ENCODE results near the gene OPRL1.

OPRL1 gene

GRCh38 chr20:64056889-64057627 lies 22.8 kb upstream of the OPRL1 start:
- no peak for DNase-seq (ENCODE audit: low spot score)

DNA sequence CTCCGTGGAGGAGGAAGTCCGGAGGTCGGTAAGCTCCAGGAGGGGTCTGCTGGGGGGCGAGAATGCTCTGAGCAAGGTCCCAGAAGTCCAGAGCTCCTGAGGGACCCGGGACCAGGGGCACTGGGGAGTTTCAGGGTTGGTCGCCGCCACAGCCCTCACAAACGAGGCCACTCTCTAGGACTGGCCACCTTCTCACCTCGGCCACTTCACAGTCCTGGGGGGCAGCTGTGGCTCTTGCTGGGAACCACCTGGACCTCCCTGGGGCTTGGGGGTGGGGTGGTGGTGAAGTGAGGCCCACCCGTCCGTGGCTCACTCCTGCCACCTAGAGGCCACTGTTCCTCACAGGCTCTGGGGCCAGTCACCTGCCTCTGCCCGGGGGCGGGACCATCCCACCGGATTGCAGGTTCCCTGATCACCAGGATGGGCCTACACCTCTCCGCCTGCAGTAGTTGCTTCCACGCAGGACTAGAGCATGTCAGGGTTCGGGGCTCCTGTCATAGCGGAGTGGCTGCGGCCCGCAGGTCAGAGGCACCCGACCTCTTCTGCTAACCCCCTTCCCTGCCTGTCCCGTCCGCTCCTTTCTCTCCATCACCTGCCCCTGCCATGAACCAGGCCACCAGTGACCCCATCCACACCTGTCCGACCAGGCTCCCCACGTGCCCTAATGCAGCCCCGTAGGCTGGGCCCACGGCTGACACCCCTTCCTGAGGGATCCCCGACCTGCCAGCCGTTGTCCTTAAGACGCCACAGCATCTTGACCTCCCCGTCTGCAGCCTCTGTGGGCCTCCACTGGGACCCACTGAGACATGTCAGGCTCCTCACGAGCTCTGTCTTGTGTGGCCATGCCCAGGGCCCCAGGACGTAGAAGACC lies 22.0 kb upstream of the OPRL1 start:
- DNase-seq (ENCODE audit: low spot score) = peak; percentile 86

- no peak for DNase-seq (ENCODE audit: low spot score)
These were observed 21.3 kb upstream of the OPRL1 start for GRCh38 chr20:64058536-64058935.

DNA sequence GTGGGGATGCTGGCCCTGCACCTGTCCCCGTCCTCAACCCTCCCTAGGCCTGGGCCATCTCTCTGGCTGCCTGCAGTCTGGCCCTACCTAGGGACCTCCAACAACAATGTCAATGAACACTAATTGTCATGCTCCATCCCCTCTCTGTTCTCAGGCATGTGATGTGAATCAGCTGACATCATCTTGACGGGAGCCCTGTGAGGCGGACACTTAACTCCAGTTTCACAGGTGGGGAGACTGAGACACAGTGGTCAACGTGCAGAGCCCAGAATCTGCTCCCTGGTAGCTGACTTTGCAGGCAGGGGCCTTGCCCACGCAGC lies 17.6 kb upstream of the OPRL1 start:
- DNase-seq (ENCODE audit: low spot score) = no peak

DNA sequence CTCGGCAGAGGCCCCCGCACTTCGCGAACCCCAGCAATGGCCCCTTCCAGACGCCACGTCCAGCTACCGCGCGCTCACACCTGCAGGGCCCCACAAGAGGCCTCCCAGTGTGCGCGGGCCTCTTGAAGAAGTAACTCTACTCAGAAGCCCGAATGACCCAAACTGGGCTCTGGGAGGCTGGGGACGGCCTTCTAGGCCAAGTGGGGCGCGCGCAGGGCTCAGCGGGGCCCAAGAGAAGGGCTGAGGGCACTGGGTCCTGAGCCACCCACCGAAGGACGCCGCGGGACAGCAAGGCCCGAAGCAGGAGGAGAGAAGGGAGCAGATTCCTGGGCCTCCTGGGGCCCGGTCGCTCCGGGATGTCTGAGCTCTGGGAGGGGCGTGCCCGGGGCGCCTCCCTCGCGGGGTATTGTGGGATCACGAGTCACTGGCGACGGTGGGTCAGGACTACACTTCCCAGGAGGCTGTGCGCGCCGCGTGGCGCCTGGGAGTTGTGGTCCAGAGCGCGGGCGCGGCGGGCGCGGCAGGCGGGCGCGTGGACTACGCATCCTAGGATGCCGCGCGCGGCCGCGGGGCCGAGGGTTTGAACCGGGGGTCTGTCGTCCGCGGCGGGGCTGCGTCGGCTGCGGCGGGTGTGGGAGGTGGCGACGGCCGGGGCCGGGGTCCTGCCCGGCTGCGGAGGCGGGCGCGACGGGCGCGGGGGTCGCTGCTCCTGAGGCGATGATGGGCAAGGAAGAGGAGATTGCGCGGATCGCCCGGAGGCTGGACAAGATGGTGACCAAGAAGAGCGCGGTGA lies 17.1 kb upstream of the OPRL1 start, which contains the start of gene TCEA2:
Gene TCEA2, plus strand, starts transcription at position 603 of the 793 bp plus-strand sequence. Its CDS starts 115 bp downstream, at position 718.
- peak; percentile 95 for DNase-seq (ENCODE audit: low spot score)

- DNase-seq (ENCODE audit: low spot score) = no peak
These were observed 16.3 kb upstream of the OPRL1 start for GRCh38 chr20:64063389-64064144.

DNA sequence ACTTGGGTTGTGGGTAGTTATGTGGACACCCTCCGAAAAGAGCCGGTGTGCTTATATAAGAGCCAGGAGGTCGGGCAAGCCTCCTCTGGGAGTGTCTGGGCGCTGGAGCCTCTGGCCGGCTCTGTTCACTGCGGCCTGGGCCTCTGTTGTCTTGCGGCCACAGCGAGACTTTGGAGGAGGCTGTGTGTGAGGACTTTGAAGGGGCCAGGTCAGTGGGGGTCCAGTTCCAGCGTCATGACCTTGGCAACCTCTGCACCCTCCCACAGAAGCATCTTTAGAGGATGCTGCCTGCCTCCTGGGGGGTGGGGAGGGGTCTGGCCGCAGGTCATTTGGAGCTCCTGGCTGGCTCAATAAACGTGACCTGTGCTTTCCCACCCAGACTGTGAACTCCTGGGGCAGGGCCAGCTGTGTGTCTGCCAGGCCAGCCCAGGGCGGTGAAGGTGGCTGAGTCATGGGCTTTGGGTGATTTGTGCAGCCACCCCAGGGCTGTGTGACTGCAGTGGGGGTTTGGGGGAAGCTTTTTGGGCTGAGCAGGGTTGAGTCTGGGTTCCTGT lies 15.7 kb upstream of the OPRL1 start:
- DNase-seq (ENCODE audit: low spot score) = no peak

DNA sequence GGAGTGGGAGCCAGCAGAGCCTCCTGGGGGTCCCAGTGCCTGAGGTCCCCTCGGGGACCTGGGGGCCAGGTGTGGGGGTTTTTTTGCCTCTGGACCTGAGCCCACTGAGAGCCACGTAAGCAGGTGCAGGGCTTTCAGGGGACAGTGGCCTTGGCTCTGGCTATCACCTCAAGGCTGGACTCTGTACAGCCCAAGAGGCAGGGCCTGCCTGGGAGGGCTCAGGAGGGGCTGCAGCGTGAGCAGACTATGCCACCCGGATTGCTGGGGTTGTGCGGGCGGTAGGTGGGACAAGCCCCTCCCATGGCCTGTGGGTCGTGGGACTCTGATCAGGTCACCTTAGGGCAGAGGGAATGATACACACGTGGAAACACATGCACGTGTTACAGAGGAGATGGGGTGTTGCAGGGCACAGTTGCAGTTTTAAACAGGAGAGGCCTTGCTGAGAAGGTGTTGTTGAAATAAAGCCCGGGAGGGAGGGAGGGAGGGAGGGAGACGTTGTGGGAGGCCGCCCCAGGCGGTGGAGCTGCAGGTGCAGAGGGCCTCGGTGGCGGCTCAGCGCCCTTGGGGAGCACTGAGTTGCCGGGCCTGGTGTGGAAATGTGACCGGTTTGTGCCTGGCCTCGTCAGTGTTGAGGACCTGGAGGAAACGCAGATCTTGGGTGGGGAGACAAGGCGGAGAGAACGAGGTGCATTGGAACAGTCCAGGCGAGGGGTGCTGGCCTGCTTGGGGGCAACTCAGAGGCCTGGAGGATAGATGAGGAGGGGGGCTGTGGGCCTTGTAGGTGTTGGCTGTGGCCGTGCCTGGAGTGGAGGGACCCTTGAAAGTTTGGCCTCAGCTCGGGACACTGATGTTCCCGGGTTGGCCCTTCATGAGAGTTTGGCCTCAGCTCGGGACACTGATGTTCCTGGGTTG lies 14.6 kb upstream of the OPRL1 start:
- DNase-seq (ENCODE audit: low spot score) = peak; percentile 36

GRCh38 chr20:64065974-64066343 lies 13.9 kb upstream of the OPRL1 start:
- DNase-seq (ENCODE audit: low spot score) = no peak

DNA sequence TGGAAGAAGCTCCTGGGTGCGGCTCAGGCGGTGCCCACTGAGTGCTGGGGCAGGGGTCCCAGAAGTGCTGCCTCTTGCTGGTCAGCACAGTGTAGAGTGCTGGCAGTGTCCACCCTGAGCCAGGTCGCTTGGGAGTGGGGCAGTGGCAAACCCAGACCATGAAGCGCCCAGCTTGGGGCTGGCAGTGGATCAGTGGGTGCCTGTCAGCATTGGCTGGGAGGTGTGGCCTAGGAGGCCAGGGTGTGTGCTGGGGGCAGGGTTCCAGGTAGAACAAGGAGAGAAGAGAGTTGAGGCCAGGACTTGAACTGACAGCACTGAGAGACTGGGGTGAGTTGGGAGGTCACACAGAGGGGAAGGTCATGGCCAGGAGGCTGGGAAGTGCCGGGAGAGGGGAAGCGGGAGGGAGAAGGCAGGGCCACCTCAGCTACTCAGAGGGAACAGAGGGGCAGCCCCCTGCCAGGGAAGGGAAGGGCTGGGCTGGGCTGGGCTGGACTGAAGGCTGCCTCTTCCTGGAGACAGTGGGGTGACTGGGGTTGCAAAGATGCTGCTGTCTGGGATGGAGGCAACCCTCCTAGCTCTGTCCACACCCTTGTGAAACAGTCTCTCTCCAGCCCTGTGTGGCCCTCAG lies 12.8 kb upstream of the OPRL1 start:
- no peak for DNase-seq (ENCODE audit: low spot score)

DNA sequence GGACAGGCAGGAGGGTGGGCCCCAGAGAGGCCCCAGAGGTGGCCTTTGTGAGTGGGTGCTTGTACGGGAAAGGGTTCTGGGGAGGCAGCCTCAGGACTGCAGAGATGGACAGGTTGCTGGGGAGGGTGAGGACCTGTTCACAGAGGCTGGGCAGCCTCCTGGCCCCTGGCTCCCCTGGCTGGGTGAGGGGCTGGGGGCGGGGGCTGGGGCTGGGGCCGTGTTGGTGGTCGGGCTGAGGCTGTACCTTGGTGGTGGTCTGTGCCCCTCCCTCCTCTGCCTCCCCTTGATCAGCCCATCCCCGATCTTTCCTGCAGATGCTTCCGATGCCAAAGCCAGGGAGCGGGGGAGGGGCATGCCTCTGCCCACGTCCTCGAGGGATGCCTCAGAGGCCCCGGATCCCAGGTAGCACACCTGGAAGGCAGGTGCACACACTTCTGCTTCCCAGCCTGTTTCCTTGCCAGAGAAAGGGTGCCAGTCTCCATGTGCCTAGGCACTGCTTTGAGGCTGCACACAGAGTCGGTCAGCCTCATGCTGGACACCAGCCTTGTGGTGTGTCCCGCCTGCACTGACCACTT lies 12.1 kb upstream of the OPRL1 start:
- DNase-seq (ENCODE audit: low spot score) = no peak

DNA sequence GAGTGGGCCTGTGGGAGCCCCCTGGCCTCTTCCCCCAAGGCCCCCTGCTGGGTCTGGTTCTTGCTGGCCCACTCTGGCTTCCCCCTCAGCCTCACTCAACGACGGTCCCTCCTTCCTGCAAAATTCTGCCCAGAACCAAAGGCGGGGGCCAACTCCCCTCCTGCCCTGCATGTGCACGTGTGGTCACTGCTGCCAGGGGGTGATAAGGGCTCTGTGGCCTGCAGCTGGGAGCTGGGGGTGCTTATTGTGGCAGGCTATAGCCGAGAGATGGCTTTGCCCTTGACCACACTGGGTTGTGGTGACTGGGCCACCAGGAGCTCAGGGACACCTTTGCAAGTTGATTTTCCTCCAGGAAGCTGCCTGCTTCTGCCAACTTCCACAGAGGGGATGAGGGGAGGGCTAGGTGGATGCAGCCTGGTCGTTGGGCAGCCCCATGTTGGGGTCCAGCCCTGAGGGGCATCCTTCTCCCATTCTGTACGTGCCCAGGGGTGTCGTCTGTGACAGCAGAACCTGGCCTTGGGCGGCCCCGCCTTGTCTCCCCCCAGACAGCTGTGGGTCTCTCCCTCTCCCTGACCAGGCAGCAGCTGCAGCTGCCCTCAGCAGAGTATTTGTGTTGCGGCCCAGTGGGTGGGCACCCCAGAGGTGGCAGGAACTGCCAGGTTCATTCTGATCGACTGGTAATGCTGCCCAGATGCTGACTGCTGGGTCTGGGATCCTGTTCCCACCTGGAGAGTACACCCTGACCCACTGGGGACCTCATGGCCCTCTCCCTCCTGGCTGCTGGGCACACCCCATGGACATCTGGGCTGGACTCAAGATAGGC lies 11.3 kb upstream of the OPRL1 start:
- no peak for DNase-seq (ENCODE audit: low spot score)

GRCh38 chr20:64069209-64069613 lies 10.7 kb upstream of the OPRL1 start:
- no peak for DNase-seq (ENCODE audit: low spot score)

DNA sequence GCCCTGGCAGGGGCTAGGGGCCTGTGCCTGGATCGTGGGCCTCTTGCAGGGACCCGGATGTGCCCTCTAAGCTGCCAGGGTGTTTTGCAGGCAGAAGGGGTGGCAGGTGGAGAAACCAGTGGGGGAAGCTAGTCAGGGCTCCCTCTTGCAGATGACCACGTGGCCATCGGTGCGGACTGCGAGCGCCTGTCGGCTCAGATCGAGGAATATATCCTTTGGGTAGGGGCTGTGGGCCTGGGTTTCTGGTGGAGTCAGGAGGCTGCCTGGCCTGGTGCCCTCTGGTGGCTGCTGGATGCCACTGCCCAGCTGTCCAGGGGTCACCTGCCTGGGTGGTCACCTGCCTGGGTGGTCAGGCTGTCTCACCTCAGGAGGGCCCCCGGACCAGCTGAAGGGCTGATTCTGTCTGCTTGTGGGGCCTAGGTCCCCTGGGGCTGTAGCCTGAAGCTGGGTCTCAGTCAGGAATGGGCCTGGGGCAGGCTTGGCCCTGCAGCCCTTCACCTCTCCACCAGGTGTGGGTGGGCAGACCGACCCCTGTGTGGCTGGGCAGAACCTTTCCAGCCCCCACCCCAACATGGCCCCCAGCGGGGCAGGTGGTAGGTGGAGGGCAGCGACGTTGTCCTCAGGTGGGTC lies 10.2 kb upstream of the OPRL1 start:
- peak; percentile 58 for DNase-seq (ENCODE audit: low spot score)

DNA sequence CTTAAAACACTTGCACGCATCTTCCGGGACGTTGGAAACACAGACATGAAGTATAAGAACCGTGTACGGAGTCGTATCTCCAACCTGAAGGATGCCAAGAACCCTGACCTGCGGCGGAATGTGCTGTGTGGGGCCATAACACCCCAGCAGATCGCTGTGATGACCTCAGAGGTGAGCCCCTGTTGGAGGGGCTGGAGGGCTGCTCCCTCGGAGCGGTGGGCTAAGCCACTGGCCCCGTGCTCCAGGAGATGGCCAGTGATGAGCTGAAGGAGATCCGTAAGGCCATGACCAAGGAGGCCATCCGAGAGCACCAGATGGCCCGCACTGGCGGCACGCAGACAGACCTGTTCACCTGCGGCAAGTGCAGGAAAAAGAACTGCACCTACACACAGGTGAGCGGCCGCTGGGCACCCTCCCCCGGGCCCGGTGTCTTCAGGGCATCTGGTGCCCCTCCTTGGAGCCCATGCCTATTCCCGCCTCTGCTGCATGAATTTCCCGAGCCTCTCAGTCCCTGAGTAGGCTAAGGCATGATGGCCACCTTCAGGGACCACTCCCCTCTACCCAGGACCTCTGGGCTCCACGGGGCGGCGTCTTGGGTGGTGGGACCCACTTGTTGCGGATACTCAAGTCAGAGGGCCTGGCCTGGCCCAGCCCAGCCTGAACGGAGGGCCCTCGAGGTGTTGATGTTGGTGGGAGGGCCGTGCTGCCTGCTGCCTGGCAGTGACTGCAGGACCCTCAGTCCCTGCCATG lies 9.5 kb upstream of the OPRL1 start:
- no peak for DNase-seq (ENCODE audit: low spot score)

- no peak for DNase-seq (ENCODE audit: low spot score)
These were observed 8.2 kb upstream of the OPRL1 start for GRCh38 chr20:64071341-64072332.
